DLD1 (cell line): Measurements from ENCODE around the gene ERICH4.

Source experiments
- in situ Hi-C: cut with HindIII; loops from 2 replicates; pipeline ENCODE4 v1.10.0; 2017; ENCODE audit warnings: low sequenced_read_pairs

ERICH4 gene

DNA sequence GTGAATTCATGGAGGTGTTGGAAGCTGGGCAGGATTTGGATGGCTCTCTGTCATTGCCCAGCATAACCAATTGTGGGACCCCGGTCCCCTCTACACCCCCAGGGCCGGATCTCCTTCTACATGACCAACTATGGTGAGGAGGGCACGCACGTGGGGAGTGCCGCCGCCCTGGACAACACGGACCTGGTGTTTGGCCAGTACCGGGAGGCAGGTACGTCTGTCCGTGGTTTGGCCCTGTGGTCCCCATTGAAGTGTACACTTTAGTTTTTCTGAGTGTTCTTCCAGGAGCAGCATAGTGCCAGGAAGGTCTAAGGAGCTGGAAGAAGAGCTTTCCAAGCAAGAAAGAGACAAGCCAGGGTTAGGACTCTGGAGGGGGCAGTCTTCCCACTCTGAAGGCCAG is 29.0 kb upstream of the ERICH4 start:
- in situ Hi-C loops: no loop called here

DNA sequence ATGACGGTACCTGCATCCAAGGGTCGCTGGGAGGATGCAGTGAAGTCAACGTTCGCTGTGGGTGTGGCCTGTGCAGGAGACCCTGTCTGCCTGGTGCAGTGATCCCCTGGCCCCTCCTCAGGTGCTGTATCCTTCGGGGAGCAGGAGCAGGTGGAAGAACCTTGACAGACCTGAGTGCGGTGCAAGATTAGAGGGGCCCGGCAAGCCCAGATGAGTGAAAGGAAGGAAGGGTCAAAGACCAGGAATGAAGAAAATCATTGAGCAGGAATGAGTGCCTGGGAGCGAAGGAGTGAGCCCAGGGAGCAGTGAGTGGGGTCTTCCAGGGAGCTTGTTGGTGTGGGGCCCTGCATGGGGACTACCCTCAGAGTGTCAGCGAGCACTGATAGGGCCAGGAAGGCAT is 28.5 kb upstream of the ERICH4 start:
- in situ Hi-C loops: no loop called here

DNA sequence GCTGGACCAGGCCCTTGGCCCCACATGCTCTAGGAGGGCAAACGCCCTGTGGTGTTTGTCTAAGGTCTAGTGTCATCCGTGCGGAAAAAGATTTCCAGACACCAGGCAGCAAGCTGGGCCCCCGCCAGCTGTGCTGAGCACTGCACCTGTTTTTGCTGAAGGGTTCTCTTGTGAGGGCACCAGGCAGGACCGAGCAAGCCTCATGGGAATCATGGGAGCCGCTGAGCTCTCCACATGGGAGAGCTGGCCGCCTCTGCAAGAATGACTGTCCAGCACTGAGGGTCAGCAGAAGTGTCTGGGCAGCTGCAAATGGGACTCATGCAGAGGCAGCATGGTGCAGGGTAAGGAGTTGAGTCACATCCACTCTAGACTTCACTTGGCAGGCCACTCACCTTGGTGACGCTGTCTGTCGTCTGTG is 27.8 kb upstream of the ERICH4 start:
- in situ Hi-C loops: no loop called here

DNA sequence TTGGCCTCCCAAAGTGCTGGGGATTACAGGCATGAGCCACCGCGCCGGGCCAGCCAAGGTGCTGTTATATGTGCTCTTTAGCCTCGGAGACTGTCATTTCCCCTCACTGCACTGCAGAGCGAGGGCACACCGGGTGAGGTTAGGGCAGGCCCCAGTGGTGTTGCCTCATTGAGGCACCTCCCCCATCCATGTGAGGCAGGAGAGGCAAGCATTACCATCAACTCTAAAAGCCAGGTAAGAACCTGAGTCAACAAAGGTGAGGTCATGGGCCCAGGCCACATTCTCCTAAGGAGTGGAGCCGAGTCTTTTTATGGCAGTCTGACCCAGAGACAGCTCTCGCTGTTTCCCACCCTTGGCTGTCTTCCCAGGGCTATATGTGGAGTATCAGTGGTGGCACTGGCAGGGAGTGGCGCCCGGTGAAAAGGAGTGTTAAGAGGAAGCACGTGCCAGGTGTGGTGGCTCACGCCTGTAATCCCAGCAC is 26.7 kb upstream of the ERICH4 start:
- in situ Hi-C loops: no loop called here

DNA sequence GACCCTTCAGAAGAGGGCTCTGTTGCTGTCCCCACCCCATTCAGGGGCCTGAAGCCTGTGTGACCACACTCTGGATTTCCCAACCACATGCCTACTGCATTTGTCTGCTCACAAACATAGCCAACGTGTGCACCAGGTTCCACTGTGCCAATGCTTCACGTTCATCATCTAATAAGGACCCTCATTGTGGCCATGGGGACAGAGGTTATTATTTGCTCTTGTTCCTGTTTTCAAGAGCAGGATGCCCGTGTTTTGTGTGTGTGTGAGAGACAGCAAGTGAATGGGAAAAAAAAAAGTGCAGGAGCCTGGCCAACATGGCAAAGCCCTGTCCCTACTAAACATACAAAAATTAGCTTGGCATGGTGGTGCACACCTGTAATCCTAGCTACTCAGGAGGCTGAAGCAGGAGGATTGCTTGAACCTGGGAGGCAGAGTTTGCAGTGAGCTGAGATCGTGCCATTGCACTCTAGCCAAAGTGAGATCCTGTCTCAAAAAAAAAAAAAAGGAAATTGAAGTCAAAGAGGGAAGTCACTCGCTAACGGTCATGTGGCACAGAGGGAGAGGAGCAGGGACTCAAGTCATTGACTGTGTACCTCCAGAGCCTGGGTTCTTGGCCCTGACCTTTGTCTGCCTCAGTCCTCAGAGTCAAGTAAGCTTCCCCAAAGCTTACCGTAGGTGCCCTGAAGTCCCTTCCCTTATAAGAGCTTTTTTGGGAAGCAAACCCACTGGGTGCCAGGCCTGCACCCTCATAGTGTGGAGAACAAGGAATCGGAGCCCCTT is 22.7 kb upstream of the ERICH4 start:
- in situ Hi-C loops: loop anchor here (10.0 kb wide), 1 partner anchor 155 kb away; the partner anchor contains the start of gene CEACAM21

DNA sequence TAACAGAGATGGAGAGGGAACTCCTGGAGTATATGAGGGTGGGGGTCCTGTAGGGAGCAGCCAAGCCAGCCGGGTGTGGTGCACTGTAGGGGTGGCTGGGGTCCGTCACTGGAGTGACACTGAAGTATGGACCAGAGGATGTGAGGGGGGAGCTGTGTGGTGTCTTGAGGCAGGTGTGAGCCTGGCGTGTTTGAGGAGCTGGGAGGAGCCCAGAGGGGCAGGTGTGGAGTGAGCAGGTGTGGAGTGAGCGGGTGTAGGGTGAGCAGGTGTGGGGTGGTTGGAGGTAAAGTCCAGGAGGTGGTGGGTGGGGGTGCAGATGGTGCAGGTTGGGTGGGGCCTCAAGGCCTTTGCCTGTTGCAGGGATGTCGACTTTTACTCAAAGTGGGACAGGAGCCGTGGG is 21.6 kb upstream of the ERICH4 start:
- in situ Hi-C loops: loop anchor here (10.0 kb wide), 1 partner anchor 153 kb away; the partner anchor contains the start of gene CEACAM21

DNA sequence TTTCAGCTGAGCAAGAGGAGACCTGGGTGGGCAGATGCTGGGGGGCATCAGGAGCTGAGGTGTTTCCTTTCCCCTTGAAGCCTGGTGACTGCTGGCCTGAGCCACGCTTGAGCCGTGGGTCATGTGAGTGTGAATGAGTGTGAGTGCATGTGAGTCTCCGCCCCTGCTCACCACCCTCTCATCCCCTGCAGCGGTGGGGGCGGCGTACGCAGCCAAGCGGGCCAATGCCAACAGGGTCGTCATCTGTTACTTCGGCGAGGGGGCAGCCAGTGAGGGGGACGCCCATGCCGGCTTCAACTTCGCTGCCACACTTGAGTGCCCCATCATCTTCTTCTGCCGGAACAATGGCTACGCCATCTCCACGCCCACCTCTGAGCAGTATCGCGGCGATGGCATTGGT is 21.0 kb upstream of the ERICH4 start:
- in situ Hi-C loops: loop anchor here (10.0 kb wide), 1 partner anchor 153 kb away; the partner anchor contains the start of gene CEACAM21

DNA sequence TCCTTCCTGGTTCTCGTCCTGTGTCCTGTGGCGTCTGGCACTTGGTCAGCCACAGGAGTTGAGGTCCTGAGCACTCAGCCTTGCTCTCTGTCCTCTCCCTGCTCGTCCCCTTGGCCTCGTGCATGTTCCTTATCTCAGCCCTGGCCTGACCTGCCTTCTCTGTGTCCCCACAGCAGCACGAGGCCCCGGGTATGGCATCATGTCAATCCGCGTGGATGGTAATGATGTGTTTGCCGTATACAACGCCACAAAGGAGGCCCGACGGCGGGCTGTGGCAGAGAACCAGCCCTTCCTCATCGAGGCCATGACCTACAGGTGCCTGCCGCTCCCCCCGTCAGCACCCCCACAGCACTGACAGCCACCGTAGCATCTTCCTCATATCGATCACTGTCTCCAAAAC is 20.5 kb upstream of the ERICH4 start:
- in situ Hi-C loops: loop anchor here (10.0 kb wide), 1 partner anchor 152 kb away; the partner anchor contains the start of gene CEACAM21

DNA sequence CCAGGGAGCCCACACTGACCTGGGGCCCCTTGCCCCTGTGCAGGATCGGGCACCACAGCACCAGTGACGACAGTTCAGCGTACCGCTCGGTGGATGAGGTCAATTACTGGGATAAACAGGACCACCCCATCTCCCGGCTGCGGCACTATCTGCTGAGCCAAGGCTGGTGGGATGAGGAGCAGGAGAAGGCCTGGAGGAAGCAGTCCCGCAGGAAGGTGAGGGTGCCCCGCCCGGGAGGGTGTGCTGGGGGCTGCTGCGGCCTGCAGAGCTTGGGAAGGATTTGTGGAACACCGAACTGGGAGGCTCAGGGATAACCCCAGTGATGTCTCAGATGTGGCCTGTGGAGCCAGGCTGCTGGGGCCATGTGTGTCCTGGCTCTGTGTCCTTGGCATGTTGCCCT is 20.0 kb upstream of the ERICH4 start:
- in situ Hi-C loops: loop anchor here (10.0 kb wide), 1 partner anchor 152 kb away; the partner anchor contains the start of gene CEACAM21

DNA sequence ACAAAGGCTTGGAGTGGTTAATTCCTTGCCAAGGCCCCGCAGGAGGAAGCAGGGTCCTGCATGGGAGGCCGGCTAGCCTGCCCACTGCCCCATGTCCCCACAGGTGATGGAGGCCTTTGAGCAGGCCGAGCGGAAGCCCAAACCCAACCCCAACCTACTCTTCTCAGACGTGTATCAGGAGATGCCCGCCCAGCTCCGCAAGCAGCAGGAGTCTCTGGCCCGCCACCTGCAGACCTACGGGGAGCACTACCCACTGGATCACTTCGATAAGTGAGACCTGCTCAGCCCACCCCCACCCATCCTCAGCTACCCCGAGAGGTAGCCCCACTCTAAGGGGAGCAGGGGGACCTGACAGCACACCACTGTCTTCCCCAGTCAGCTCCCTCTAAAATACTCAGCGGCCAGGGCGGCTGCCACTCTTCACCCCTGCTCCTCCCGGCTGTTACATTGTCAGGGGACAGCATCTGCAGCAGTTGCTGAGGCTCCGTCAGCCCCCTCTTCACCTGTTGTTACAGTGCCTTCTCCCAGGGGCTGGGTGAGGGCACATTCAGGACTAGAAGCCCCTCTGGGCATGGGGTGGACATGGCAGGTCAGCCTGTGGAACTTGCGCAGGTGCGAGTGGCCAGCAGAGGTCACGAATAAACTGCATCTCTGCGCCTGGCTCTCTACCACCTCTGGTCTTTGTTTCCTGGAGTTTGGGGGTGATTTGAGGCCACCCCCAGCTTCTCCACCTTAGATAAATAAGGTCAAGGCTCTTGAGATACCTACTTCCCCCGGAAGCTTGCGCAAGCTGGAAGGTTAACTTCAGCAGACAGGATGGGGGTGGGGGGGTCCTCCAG is 18.4 kb upstream of the ERICH4 start:
- in situ Hi-C loops: loop anchor here (10.0 kb wide), 1 partner anchor 150 kb away; the partner anchor contains the start of gene CEACAM21

DNA sequence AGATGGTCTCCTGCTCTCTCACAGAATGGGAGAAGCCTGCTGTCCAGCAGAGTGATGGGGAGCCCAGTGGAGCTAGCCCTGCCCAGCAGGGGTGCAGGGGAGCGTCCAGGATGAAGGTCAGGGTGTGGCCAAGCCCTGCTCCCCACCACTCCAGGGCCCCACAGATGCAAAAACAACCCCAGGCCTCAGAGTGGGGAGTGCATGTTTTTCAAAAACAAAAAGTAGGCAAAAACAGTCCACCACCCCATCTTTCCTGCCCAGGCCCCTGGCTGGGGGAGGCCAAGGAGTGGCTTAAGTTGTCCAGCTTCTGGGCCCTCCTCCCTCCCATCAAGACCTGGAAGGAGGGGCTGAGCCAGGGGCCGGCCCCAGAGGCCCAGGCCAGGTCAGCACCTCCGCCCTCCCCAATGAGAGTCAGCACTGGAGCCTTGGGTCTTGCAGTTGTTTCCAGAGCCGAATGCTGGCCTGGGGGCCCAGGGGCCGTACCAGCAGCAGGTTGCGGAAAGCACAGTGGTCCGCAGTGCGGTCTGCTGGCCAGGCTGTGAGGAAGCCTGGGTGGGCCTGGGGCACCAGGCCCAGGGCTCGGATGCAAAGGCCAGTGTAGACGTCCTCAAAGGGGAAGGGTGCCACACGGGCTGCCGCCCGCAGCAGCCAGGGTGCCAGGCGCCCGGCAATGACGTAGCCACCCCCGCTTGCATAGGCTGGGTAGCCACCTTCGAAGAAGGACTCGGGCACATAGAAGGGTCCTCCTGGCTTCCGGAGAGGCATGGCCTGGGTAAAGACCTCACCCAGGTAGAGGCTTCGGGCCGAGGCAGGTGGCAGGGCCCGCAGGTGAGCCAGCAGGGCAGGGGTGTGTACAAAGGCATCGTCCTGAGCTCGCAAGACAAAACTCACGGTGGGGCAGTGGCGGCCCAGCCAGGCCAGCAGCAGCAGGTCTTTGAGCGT is 17.5 kb upstream of the ERICH4 start:
- in situ Hi-C loops: loop anchor here (10.0 kb wide), 1 partner anchor 149 kb away; the partner anchor contains the start of gene CEACAM21

DNA sequence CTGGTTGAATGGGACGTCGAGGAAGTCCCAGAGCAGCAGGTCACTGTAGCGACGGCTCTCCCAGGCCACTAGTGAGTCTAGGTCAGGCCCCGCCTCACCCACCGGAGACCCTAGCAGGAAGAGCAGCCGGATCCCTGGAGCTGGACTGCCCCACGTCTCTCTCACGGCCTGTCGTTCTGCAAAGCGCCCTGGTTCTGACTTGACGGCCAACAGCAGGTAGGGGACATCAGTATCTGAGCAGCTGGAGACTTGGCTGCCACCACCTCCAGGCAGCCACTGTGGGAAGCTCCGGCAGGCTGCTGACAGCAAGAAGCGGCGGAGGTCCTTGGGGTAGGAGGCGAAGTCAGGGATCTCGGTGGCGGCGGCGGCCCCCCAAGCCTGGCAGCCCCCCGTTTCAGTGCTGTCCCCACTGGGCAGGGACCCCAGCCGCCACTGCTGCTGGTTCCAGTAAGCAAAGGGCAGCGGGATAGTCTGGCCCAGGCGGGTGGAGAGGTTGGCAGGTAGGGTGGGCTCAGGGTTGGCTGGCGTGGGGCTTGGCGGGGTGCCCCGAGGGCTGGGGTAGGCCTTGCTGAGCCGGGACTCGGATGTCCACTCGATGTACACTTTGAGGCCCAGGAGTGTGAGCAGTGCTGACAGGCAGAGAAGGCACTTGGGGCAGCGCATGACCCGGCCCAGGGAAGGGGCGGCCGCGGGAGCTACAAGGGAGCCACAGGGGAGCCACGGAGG is 16.7 kb upstream of the ERICH4 start:
- in situ Hi-C loops: loop anchor here (10.0 kb wide), 1 partner anchor 149 kb away; the partner anchor contains the start of gene CEACAM21

DNA sequence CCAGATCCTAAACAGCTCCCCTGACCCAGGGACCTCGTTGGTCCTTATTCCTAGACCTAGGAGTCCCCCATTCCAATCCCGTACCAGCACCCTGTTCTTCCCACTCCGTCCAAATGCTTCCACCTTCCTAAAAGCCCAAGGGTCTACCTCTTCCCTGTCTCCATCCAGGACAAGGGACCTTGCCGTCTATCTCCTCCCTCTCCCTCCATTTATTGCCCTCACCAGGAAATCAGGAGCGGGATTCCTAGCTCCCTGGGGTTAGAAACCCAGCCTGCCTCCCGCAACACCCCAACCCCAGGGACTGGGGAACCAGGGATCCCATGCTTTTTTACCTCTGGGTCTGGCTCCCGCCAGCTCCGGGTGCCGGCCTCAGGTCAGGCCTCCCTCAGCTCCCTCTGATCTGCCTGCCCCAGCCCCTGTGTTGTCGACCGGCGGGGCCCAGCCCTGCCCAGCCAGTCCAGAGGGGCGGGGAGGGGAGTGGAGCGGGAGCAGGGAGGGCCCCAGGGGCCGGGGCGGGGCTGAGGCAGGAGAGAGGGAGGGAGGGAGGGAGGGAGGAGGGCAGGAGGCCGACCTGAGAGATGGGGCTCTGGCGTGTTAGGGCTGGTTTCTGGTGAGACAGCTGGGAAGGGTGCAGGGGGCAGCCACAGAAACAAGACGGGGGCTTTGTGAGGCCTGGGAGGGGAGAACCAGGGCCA is 15.9 kb upstream of the ERICH4 start, which contains the start of gene B3GNT8:
TSS of gene B3GNT8 (minus strand) at position 423 of the 695 bp plus-strand sequence. CDS start 596 bp downstream, outside the sequence.
- in situ Hi-C loops: loop anchor here (10.0 kb wide), 1 partner anchor 148 kb away; the partner anchor contains the start of gene CEACAM21

DNA sequence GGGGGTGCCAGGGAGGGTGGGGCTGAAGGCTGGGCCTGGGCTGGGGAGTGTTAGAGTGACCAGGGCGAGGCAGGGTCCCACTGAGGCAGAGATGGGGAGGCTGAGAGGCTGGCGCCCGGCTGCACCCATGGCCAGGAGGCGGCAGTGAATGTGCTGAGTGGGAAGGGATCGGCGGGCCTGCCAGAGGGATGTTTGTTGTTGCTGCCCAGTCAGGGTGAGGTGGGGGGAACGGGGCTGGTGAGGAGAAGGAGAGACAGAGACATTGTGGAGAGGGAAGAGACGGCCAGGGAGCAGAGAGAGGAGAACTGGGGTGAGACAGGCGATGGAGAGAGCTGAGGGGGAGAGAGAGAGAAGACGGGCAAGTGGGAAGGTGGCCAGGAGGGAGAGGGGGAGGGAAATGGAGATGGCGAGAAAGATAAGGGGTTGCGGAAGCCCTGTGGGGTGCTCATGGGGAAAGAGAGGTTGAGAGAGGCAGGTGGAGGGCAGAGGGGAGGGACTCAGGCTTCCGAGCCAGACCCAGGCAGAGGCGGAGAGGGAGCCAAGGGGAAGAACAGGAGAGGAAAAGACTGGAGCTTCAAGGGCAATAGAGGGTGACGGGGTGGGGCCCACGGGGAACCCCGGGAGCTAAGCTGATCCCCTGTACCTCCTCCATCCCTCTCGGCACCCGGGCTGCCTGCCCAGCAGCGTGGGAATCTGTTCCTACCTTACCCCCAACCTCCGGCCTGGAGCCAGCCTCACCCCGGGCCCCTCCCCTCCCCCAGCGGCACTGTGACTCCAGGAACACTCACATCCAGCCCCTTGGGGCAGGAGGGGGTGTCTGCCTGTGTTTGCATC is 15.1 kb upstream of the ERICH4 start:
- in situ Hi-C loops: loop anchor here (10.0 kb wide), 1 partner anchor 147 kb away; the partner anchor contains the start of gene CEACAM21

DNA sequence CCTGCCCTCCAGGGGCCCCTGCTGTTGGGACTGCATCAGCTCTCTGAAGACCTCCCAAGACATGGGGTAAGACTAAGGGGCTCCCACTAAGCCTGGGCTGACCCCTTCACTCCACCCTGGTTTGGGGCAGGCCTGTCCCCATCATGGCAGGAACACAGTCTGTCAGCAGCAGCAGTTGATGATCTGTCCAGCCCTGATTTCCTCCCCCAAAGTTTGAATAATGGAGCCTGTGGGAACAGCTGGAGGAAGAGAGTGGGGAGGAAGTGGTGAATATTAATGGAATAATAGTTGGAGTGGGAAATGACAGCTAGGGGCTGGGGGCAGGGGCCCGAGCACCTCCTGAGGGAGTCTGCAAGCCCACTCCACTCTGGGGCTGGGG is 14.5 kb upstream of the ERICH4 start:
- in situ Hi-C loops: loop anchor here (10.0 kb wide), 1 partner anchor 146 kb away; the partner anchor contains the start of gene CEACAM21

DNA sequence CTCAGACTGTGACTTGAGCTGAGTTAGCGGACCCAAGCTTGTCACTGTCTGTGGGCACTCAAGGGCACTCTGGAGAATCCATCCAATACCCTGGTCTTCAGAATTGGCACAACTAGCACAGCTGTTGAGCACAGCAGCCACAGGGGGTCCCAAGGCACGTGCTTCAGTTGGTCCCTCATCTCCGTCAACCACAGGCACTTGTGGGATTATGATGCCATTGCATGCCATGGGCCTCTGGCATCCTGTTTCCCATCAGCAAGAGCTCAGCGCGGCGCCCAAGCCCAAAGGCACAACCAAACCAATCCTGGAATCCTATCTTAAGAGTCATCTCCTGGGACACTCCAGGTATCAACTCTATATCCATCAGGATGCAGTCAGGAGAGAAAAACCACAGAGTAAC is 12.0 kb upstream of the ERICH4 start:
- in situ Hi-C loops: no loop called here
